Spleen (tissue), 11 donors: ENCODE data around the gene SLC39A1. TPM values are rescaled to one million over a fixed set of nuclear protein-coding genes. Genes with fewer than 3 reads are reported as not detected.

ENCODE experiments used
- DNase-seq: peaks from one replicate; pipeline ENCODE4 v3.0.0-alpha.2; 2020
- H3K27ac ChIP-seq, 8 donors: fragments of 200-600 bp; sonication (generic) in 7 of 8; 1 replicate in 4 of 8; 2 replicates in 4 of 8; pipeline versions ENCODE4 v1.5.0 to v1.8.0; 2016 to 2021; ENCODE audit warnings: inconsistent platforms in 4 of 8, mild to moderate bottlenecking in 4 of 8, moderate library complexity in 1 of 8
- H3K27me3 ChIP-seq, 7 donors: fragments of 200-600 bp; sonication (generic) in 6 of 7; replicated peaks in 1 of 7; 1 replicate in 4 of 7; 2 replicates in 3 of 7; pipeline versions ENCODE4 v1.5.0 to v1.8.0; 2016 to 2021; ENCODE audit warnings: inconsistent platforms in 3 of 7, mild to moderate bottlenecking in 1 of 7
- H3K36me3 ChIP-seq, 6 donors: fragments of 200-600 bp; sonication (generic) in 5 of 6; 1 replicate in 4 of 6; 2 replicates in 2 of 6; pipeline versions ENCODE4 v1.5.0 to v1.8.0; 2016 to 2021; ENCODE audit warnings: inconsistent platforms in 2 of 6
- H3K4me1 ChIP-seq, 6 donors: fragments of 200-600 bp; sonication (generic) in 5 of 6; 1 replicate in 3 of 6; 2 replicates in 3 of 6; pipeline versions ENCODE4 v1.5.0 to v1.8.0; 2016 to 2021; ENCODE audit warnings: inconsistent platforms in 3 of 6
- H3K4me3 ChIP-seq, 8 donors: fragments of 200-600 bp; sonication (generic) in 7 of 8; 1 replicate in 4 of 8; 2 replicates in 4 of 8; pipeline versions ENCODE4 v1.5.0 to v1.8.0; 2016 to 2021; ENCODE audit warnings: inconsistent platforms in 4 of 8, mild to moderate bottlenecking in 4 of 8, moderate library complexity in 2 of 8
- H3K9me3 ChIP-seq, 8 donors: fragments of 200-600 bp; sonication (generic) in 7 of 8; 1 replicate in 4 of 8; 2 replicates in 4 of 8; pipeline versions ENCODE4 v1.5.0 to v1.8.0; 2016 to 2021; ENCODE audit warnings: inconsistent platforms in 4 of 8
- CTCF ChIP-seq, 11 experiments: fragments of 200-600 bp in 7 of 11; fragments of 450-650 bp in 4 of 11; sonication (generic) in 4 of 11; IDR thresholded peaks in 8 of 11; conservative IDR thresholded peaks in 3 of 11; 1 replicate in 7 of 11; 2 replicates in 4 of 11; pipeline versions ENCODE4 v1.4.0 to v1.8.0; 2016 to 2021; ENCODE audit warnings: antibody characterized with exemption in 11 of 11, inconsistent platforms in 4 of 11, mild to moderate bottlenecking in 1 of 11
- POLR2A ChIP-seq, 3 donors: fragments of 450-650 bp; IDR thresholded peaks; one replicate each; pipeline ENCODE4 v1.5.1; 2017; ENCODE audit warnings: antibody characterized with exemption in 3 of 3, mild to moderate bottlenecking in 1 of 3
- POLR2AphosphoS5 ChIP-seq, 3 donors: sonication (generic); formaldehyde crosslinking; IDR thresholded peaks; one replicate each; pipeline ENCODE4 v1.5.1; 2017; ENCODE audit warnings: antibody characterized with exemption in 3 of 3
- WGBS, 5 donors: extraction: QIAGEN DNeasy Blood & Tissue Kit in 3 of 5; methylation state at CpG; one replicate each; pipeline versions ENCODE4 v1.1.5 to v1.1.7; 2013 to 2018; 5-methylcytosine and 5-hydroxymethylcytosine counted together
- intact Hi-C: fragments of 100-400 bp; cut with DNase I; formaldehyde crosslinking; loops from one replicate; pipeline ENCODE4 v1.15.0; 2023; ENCODE audit warnings: low total_unique reads
- polyA plus RNA-seq, 3 donors: library from polyadenylated mRNA; stranded (reverse); fragments of 200-250 nt; gene quantifications; one replicate each; pipeline ENCODE4 v1.2.1, GENCODE V29; 2013
- total RNA-seq, 7 donors: library from RNA; depleted of rRNA in 3 of 7; stranded (reverse); fragments of >200 nt in 3 of 7; fragmentation: NEBNext Ultra II Directional in 4 of 7; extraction: Animal tissue kit (Norgen Biotek cat#: 25700) in 4 of 7; gene quantifications; one replicate each; pipeline versions ENCODE4 v1.1.0 to v1.2.1, GENCODE V29; 2016 to 2021
- donor health status: healthy with polysubstance abuse.
- donor health status: DM: no; HTN: no; CAD: no; lungs with moderate emphysema.
- donor health status: DM: no; HTN: no; CAD: no.
- donor health status: Bipolar disorder and iron deficiency.
- donor health status: healthy.
- donor health status: DM: no; HTN: no; CAD: no.
- donor health status: DM: yes; HTN: yes; CAD: no.

The SLC39A1 gene
- total and polyA plus RNA-seq, 10 donors, result 23.6 to 88.4 (median 69.4) TPM

- no peak for DNase-seq
- 90 to 96% (median 91%) methylated on average over 11 of the region's 11 CpGs for WGBS, 5 donors
- intact Hi-C loops, result no loop called here
These were observed 12.2 kb downstream of the SLC39A1 start for GRCh38 chr1:153951183-153951582.

GRCh38 chr1:153946622-153947241 lies 16.6 kb downstream of the SLC39A1 start, which contains the start of gene DENND4B:
TSS of gene DENND4B (minus strand) at chr1:153946718. CDS start at chr1:153944374, 2,344 bp downstream.
- intact Hi-C loops, result no loop called here
- Histone ChIP-seq H3K36me3 (peaks cover 0 to 73% (median 64%) of the 10 kb centered on the region in 6 donors), H3K4me3 (peak within 1 kb of the TSS; percentile 74 to 99 (median 90)), H3K27ac (peak within 1 kb of the TSS; percentile 96 to 100 (median 99)), H3K4me1 (peaks cover 14 to 86% (median 48%) of the 10 kb centered on the region in 6 donors), H3K9me3 (no peaks in the 10 kb centered on the region), H3K27me3 (no peaks in the 10 kb centered on the region)
- 6 to 12% (median 11%) methylated on average over 16 to 28 of the region's 28 CpGs for WGBS, 5 donors
- peak; percentile 96 for DNase-seq
- TF ChIP-seq POLR2A (IDR thresholded peaks at IDR 0.05) (no peak), POLR2AphosphoS5 (IDR thresholded peaks at IDR 0.05) (peak; percentile 76 to 89 (median 79)), CTCF (IDR thresholded peaks at IDR 0.05 in 8 of 11, conservative IDR thresholded peaks at IDR 0.05 in 3 of 11) (peak; percentile 92 to 99 (median 97))

More at GRCh38 chr1:153951183-153951582, 12.2 kb downstream of the SLC39A1 start:
- H3K9me3 ChIP-seq, result no peaks in the 10 kb centered on the region
- no peaks in the 10 kb centered on the region for H3K27me3 ChIP-seq
- peaks cover 19 to 80% (median 37%) of the 10 kb centered on the region in 6 donors for H3K4me1 ChIP-seq
- TF ChIP-seq POLR2AphosphoS5 (IDR thresholded peaks at IDR 0.05), result peak in 1 of 3 donors; percentile 12
- no peak for TF ChIP-seq POLR2A (IDR thresholded peaks at IDR 0.05)
- H3K36me3 ChIP-seq, result peaks cover 0 to 82% (median 72%) of the 10 kb centered on the region in 6 donors
- peak overlapping the region in 1 of 8 donors; percentile 27 for H3K27ac ChIP-seq
- no peak overlapping the region for H3K4me3 ChIP-seq

GRCh38 chr1:153945795-153946621 lies 17.3 kb downstream of the SLC39A1 start:
- Histone ChIP-seq H3K27ac (peak overlapping the region; percentile 96 to 100 (median 99)), H3K4me1 (peaks cover 14 to 93% (median 49%) of the 10 kb centered on the region in 6 donors), H3K27me3 (no peaks in the 10 kb centered on the region), H3K4me3 (peak overlapping the region; percentile 74 to 99 (median 90)), H3K36me3 (peaks cover 0 to 73% (median 64%) of the 10 kb centered on the region in 6 donors), H3K9me3 (no peaks in the 10 kb centered on the region)
- 0 to 1% (median 0%) methylated on average over 18 to 95 of the region's 95 CpGs for WGBS, 5 donors
- TF ChIP-seq POLR2AphosphoS5 (IDR thresholded peaks at IDR 0.05), result peak; percentile 93 to 97 (median 94)
- no peak for TF ChIP-seq CTCF (IDR thresholded peaks at IDR 0.05 in 8 of 11, conservative IDR thresholded peaks at IDR 0.05 in 3 of 11)
- TF ChIP-seq POLR2A (IDR thresholded peaks at IDR 0.05), result peak in 2 of 3 donors; percentile 14 to 20
- intact Hi-C loops, result no loop called here
- DNase-seq, result peak; percentile 99

- peak; percentile 95 for DNase-seq
- Histone ChIP-seq H3K9me3 (no peaks in the 10 kb centered on the region), H3K27ac (peak overlapping the region; percentile 96 to 100 (median 99)), H3K27me3 (no peaks in the 10 kb centered on the region), H3K4me3 (peak overlapping the region; percentile 74 to 99 (median 90)), H3K36me3 (peaks cover 0 to 73% (median 65%) of the 10 kb centered on the region in 6 donors), H3K4me1 (peaks cover 14 to 90% (median 49%) of the 10 kb centered on the region in 6 donors)
- 1 to 9% (median 4%) methylated on average over 10 to 12 of the region's 12 CpGs for WGBS, 5 donors
- intact Hi-C loops, result no loop called here
- TF ChIP-seq POLR2A (IDR thresholded peaks at IDR 0.05), result no peak
- TF ChIP-seq CTCF (IDR thresholded peaks at IDR 0.05 in 8 of 11, conservative IDR thresholded peaks at IDR 0.05 in 3 of 11), result no peak
- peak; percentile 53 to 80 (median 57) for TF ChIP-seq POLR2AphosphoS5 (IDR thresholded peaks at IDR 0.05)
These were observed 18.1 kb downstream of the SLC39A1 start for GRCh38 chr1:153945131-153945794.
